GM23338 (cell line): ENCODE data around the gene CDYL.

Experiments
- CREB1 ChIP-seq: fragments of 250-450 bp; sonication (Bioruptor Pico); IDR thresholded peaks from 2 replicates; pipeline ENCODE4 v1.5.0; 2020; ENCODE audit warnings: low read depth, mild to moderate bottlenecking, moderate library complexity
- CTCF ChIP-seq, 2 experiments: fragments of 200-600 bp in 1 of 2; sonication (generic) in 1 of 2; conservative IDR thresholded peaks; 2 replicates each; pipeline versions ENCODE4 v1.5.1 to v1.6.1; 2016 to 2017; ENCODE audit warnings: antibody characterized with exemption in 2 of 2, low read depth in 2 of 2, mild to moderate bottlenecking in 2 of 2, moderate library complexity in 1 of 2
- ETS1 ChIP-seq: IDR thresholded peaks from 2 replicates; pipeline ENCODE4 v1.6.1; 2016; ENCODE audit warnings: antibody characterized with exemption
- EZH2 ChIP-seq: fragments of 200-600 bp; sonication (generic); IDR thresholded peaks from one replicate; pipeline ENCODE4 v1.8.0; 2017; ENCODE audit warnings: antibody characterized with exemption, mild to moderate bottlenecking, low read depth; ENCODE audit not compliant: unreplicated experiment
- EZH2phosphoT487 ChIP-seq: fragments of 200-600 bp; sonication (generic); IDR thresholded peaks from one replicate; pipeline ENCODE4 v1.8.1; 2018; ENCODE audit warnings: antibody characterized with exemption; ENCODE audit not compliant: unreplicated experiment
- NANOG ChIP-seq: IDR thresholded peaks from 2 replicates; pipeline ENCODE4 v1.6.1; 2016; ENCODE audit warnings: antibody characterized with exemption, borderline replicate concordance
- POLR2AphosphoS5 ChIP-seq: IDR thresholded peaks from 2 replicates; pipeline ENCODE4 v1.6.1; 2016; ENCODE audit warnings: antibody characterized with exemption, low read depth
- REST ChIP-seq: IDR thresholded peaks from one replicate; pipeline ENCODE4 v1.6.1; 2018; ENCODE audit warnings: antibody characterized with exemption; ENCODE audit not compliant: unreplicated experiment
- STAT1 ChIP-seq: IDR thresholded peaks from one replicate; pipeline ENCODE4 v1.6.1; 2016; ENCODE audit warnings: antibody characterized with exemption; ENCODE audit not compliant: unreplicated experiment
- ZNF114 ChIP-seq: fragments of 250-450 bp; sonication (Bioruptor Pico); IDR thresholded peaks from 2 replicates; pipeline ENCODE4 v1.5.0; 2020; ENCODE audit warnings: mild to moderate bottlenecking, moderate library complexity
- ZNF331 ChIP-seq: fragments of 250-450 bp; sonication (Bioruptor Pico); IDR thresholded peaks from 2 replicates; pipeline ENCODE4 v1.5.0; 2020; ENCODE audit warnings: low read depth, mild to moderate bottlenecking, moderate library complexity

- TF ChIP-seq POLR2AphosphoS5 (no peak), CTCF (conservative IDR thresholded peaks at IDR 0.05; ENCODE audit: low read depth in 2 of 2) (no peak), EZH2phosphoT487 (no peak), CREB1 (no peak), REST (no peak), EZH2 (no peak), ZNF114 (CRISPR knock-in tag) (no peak), NANOG (no peak), ETS1 (no peak), ZNF331 (CRISPR knock-in tag) (no peak), STAT1 (no peak)
Measured at GRCh38 chr6:4890627-4891026, 114.4 kb downstream of the CDYL start.
